Psoas muscle (tissue), 8 donors: ENCODE results near the gene FNDC1. TPM values are rescaled to one million over a fixed set of nuclear protein-coding genes. Genes with fewer than 3 reads are reported as not detected.
A peak's percentile ranks its signal among the peaks of the same experiment; 100 is the strongest.

ENCODE experiments used
- ATAC-seq, 4 donors: fragments of 200-7000 bp; cut with Tn5 transposase; one replicate each; pipeline ENCODE4 v1.9.1; 2020; ENCODE audit warnings: moderate library complexity in 3 of 4, mild to moderate bottlenecking in 2 of 4
- DNase-seq, 2 donors: peaks; one replicate each; pipeline ENCODE4 v3.0.0-alpha.2; 2020
- H3K27ac ChIP-seq: fragments of 200-600 bp; one replicate; pipeline ENCODE4 v1.8.0; 2022
- H3K27me3 ChIP-seq, 3 donors: fragments of 200-600 bp in 1 of 3; one replicate each; pipeline versions ENCODE4 v1.6.1 to v1.8.0; 2013 to 2022; ENCODE audit warnings: low read length in 2 of 3, mild to moderate bottlenecking in 2 of 3, moderate library complexity in 1 of 3; ENCODE audit not compliant: insufficient read depth in 3 of 3
- H3K36me3 ChIP-seq, 2 donors: fragments of 200-600 bp in 1 of 2; one replicate each; pipeline versions ENCODE4 v1.6.1 to v1.8.0; 2013 to 2022; ENCODE audit warnings: low read depth in 1 of 2, mild to moderate bottlenecking in 1 of 2, moderate library complexity in 1 of 2; ENCODE audit not compliant: insufficient read depth in 1 of 2
- H3K4me1 ChIP-seq: fragments of 200-600 bp; one replicate; pipeline ENCODE4 v1.8.0; 2022
- H3K4me3 ChIP-seq: fragments of 200-600 bp; one replicate; pipeline ENCODE4 v1.8.0; 2022; ENCODE audit warnings: mild to moderate bottlenecking
- H3K9me3 ChIP-seq: fragments of 200-600 bp; one replicate; pipeline ENCODE4 v1.8.0; 2022
- WGBS, 3 donors: extraction: QIAGEN DNeasy Blood & Tissue Kit; methylation state at CpG; one replicate each; pipeline versions ENCODE4 v1.1.6 to v1.1.7; 2013; 5-methylcytosine and 5-hydroxymethylcytosine counted together
- intact Hi-C, 2 donors: fragments of 100-400 bp; cut with DNase I; formaldehyde crosslinking; loops; one replicate each; pipeline versions ENCODE4 v1.11.0 to v1.14.2; 2022
- polyA plus RNA-seq, 3 donors: library from polyadenylated mRNA; stranded (reverse); fragments of 200-250 nt; gene quantifications; one replicate each; pipeline ENCODE4 v1.2.3, GENCODE V29; 2013
- total RNA-seq, 4 donors: library from RNA; stranded (reverse); fragmentation: NEBNext Ultra II Directional in 2 of 4; extraction: Animal tissue kit (Norgen Biotek cat#: 25700) in 2 of 4; gene quantifications; one replicate each; pipeline versions ENCODE4 v1.2.1 to v1.2.4, GENCODE V29; 2021 to 2023
- TF ChIP-seq, protein P1 (sequence below): fragments of 200-600 bp; IDR thresholded peaks from one replicate; pipeline ENCODE4 v1.8.0; 2022; ENCODE audit warnings: antibody characterized with exemption
- donor health status: healthy with polysubstance abuse.
- donor health status: DM: no; HTN: no; CAD: no; lungs with moderate emphysema.
- donor health status: Bipolar disorder and iron deficiency.
- donor health status: healthy.
- donor health status: DM: yes; HTN: yes; CAD: no.
- donor health status: DM: no; HTN: no; CAD: no.
- donor health status: DM: no; HTN: no; CAD: no.
- donor health status: DM: yes; HTN: yes; CAD: no.

FNDC1 gene
- total and polyA plus RNA-seq, 7 donors = 0.06 to 0.99 (median 0.29) TPM

- Histone ChIP-seq H3K9me3 (no peaks in the 10 kb centered on the region), H3K27me3 (no peaks in the 10 kb centered on the region), H3K36me3 (no peaks in the 10 kb centered on the region), H3K4me3 (no peak overlapping the region), H3K27ac (no peak overlapping the region), H3K4me1 (peaks cover 10% of the 10 kb centered on the region)
- WGBS, 3 donors = 71 to 82% (median 74%) methylated on average over 11 of the region's 11 CpGs
- DNase-seq = no peak
- ATAC-seq = no peak
- intact Hi-C loops = loop anchor here in 1 of 2 donors (10.0 kb wide), 2 partner anchors 126 to 426 kb away; partner anchors contain the start of gene RSPH3
- TF ChIP-seq, protein P1, sequence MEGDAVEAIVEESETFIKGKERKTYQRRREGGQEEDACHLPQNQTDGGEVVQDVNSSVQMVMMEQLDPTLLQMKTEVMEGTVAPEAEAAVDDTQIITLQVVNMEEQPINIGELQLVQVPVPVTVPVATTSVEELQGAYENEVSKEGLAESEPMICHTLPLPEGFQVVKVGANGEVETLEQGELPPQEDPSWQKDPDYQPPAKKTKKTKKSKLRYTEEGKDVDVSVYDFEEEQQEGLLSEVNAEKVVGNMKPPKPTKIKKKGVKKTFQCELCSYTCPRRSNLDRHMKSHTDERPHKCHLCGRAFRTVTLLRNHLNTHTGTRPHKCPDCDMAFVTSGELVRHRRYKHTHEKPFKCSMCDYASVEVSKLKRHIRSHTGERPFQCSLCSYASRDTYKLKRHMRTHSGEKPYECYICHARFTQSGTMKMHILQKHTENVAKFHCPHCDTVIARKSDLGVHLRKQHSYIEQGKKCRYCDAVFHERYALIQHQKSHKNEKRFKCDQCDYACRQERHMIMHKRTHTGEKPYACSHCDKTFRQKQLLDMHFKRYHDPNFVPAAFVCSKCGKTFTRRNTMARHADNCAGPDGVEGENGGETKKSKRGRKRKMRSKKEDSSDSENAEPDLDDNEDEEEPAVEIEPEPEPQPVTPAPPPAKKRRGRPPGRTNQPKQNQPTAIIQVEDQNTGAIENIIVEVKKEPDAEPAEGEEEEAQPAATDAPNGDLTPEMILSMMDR = no peak
These were observed 38.4 kb upstream of the FNDC1 start for GRCh38 chr6:159130846-159131245.

DNA sequence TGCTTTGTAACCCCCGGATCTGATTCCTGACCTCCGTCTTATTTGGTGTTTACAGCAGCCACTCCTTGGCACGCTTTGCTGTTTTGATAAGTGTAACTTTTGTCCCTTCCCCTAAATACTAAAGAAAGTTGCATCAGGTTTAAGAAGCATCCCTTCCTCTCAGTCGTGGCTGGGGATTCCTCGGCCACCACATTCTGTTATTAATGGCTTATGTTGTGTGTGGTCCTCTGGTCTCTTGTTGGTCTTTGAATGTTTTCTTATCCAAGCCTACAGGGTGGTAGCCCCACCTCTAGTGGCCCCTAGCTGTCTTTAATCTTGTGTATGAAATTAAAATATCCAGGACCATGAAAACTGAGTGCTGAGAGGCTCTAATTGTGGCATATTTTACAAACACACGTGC is 37.5 kb upstream of the FNDC1 start:
- H3K4me1 ChIP-seq = peaks cover 4% of the 10 kb centered on the region
- DNase-seq = no peak
- no peaks in the 10 kb centered on the region for H3K9me3 ChIP-seq
- H3K36me3 ChIP-seq = no peaks in the 10 kb centered on the region
- no peak for ATAC-seq
- intact Hi-C loops = loop anchor here in 1 of 2 donors (10.0 kb wide), 2 partner anchors 127 to 427 kb away; partner anchors contain the start of gene RSPH3
- no peak overlapping the region for H3K4me3 ChIP-seq
- WGBS, 3 donors = 75 to 84% (median 80%) methylated on average over 6 of the region's 6 CpGs
- H3K27me3 ChIP-seq = no peaks in the 10 kb centered on the region
- H3K27ac ChIP-seq = no peak overlapping the region
- TF ChIP-seq, protein P1 = no peak

- H3K4me3 ChIP-seq = no peak overlapping the region
- no peaks in the 10 kb centered on the region for H3K9me3 ChIP-seq
- H3K27me3 ChIP-seq = no peaks in the 10 kb centered on the region
- intact Hi-C loops = loop anchor here in 1 of 2 donors (10.0 kb wide), 2 partner anchors 128 to 428 kb away; partner anchors contain the start of gene RSPH3
- no peaks in the 10 kb centered on the region for H3K36me3 ChIP-seq
- TF ChIP-seq, protein P1 = no peak
- no peak for DNase-seq
- no peak for ATAC-seq
- H3K27ac ChIP-seq = no peak overlapping the region
- no peaks in the 10 kb centered on the region for H3K4me1 ChIP-seq
- whole genome bisulfite sequencing, 3 donors = 88 to 91% (median 89%) methylated on average over 12 to 15 of the region's 15 CpGs
These were observed 36.5 kb upstream of the FNDC1 start for GRCh38 chr6:159132664-159133063.

DNA sequence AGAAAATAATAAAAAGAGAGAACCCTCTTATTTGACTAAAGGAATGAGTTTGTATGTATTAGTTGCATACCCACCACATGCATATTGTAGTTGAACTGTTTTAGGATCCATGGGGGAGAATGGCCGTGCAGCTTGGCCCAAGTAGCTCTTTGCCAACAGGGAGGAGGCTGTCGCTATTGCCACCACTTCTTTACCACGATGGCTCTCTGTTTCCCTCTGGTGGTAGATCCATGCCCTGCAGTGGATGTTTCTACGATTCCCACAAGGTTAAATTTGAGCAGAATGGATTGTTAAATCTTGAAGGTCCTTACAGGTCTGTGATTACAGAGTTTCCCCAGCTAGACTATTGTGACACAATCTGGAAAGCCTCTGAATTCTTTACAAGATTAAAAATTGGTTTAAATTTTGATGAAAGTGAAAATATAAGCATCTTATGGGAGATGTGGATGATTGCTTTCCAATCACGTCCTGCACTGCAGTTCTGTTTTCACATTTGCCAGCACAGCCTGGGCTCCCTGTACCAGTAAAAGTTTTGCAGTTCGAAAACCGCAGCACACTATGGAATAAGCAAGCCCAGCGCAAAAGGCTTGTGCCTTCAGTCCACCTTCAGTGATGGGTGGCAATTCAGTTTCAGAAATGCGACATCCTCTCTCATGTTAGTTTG is 34.4 kb upstream of the FNDC1 start:
- Histone ChIP-seq H3K27ac (no peak overlapping the region), H3K36me3 (no peaks in the 10 kb centered on the region), H3K4me1 (no peaks in the 10 kb centered on the region), H3K4me3 (no peak overlapping the region), H3K27me3 (no peaks in the 10 kb centered on the region), H3K9me3 (no peaks in the 10 kb centered on the region)
- TF ChIP-seq, protein P1 = peak; percentile 93
- DNase-seq (peak; percentile 55 to 66), ATAC-seq (peak; percentile 82 to 93 (median 92))
- WGBS, 3 donors = 22 to 31% (median 28%) methylated on average over 9 of the region's 9 CpGs
- intact Hi-C loops = loop anchor here (1.0 to 10.0 kb wide), 4 partner anchors 92 to 430 kb away; partner anchors contain the start of gene RSPH3 (in 1 of the 2)
